HepG2 (cell line): ENCODE measurements around the gene DCTN1. TPM values are rescaled to one million over a fixed set of nuclear protein-coding genes. Genes with fewer than 3 reads are reported as not detected.

Source experiments
- ARNT ChIP-seq: fragments of 450-650 bp; IDR thresholded peaks from 2 replicates; pipeline ENCODE4 v1.6.1; 2017
- FOXA3 ChIP-seq: IDR thresholded peaks from 2 replicates; pipeline ENCODE4 v1.6.1; 2016; ENCODE audit warnings: missing genetic modification reagents, missing compliant biosample characterization
- GATA4 ChIP-seq: sonication (generic); IDR thresholded peaks from 2 replicates; pipeline ENCODE4 v1.6.1; 2016; ENCODE audit warnings: antibody characterized with exemption, low read depth, borderline replicate concordance
- LBX2 ChIP-seq: sonication (generic); formaldehyde crosslinking; IDR thresholded peaks from 2 replicates; pipeline ENCODE4 v1.5.0; 2020; ENCODE audit warnings: missing genetic modification reagents, mild to moderate bottlenecking, borderline replicate concordance
- MYNN ChIP-seq: sonication (generic); formaldehyde crosslinking; IDR thresholded peaks from 2 replicates; pipeline ENCODE4 v1.4.0; 2020; ENCODE audit warnings: mild to moderate bottlenecking, low read depth, missing genetic modification reagents
- NCOR1 ChIP-seq: fragments of 200-600 bp; sonication (generic); IDR thresholded peaks from 2 replicates; pipeline ENCODE4 v1.7.0; 2017; ENCODE audit warnings: antibody characterized with exemption, low read length, borderline replicate concordance
- PHB2 ChIP-seq: fragments of 450-650 bp; IDR thresholded peaks from 2 replicates; pipeline ENCODE4 v1.6.1; 2018; ENCODE audit not compliant: partially characterized antibody
- POLR2AphosphoS5 ChIP-seq: IDR thresholded peaks from 2 replicates; pipeline ENCODE4 v1.6.1; 2012; ENCODE audit warnings: low read depth, low read length
- RAD21 ChIP-seq: fragments of 450-650 bp; formaldehyde crosslinking; IDR thresholded peaks from 2 replicates; pipeline ENCODE4 v1.5.0; 2020; ENCODE audit warnings: mild to moderate bottlenecking
- RELA ChIP-seq: sonication (generic); formaldehyde crosslinking; IDR thresholded peaks from 2 replicates; pipeline ENCODE4 v1.4.0; 2020; ENCODE audit warnings: missing genetic modification reagents
- SMAD3 ChIP-seq: sonication (generic); formaldehyde crosslinking; IDR thresholded peaks from 2 replicates; pipeline ENCODE4 v1.4.0; 2020; ENCODE audit warnings: missing genetic modification reagents
- SMYD3 ChIP-seq: sonication (generic); formaldehyde crosslinking; IDR thresholded peaks from 2 replicates; pipeline ENCODE4 v1.8.1; 2023; ENCODE audit warnings: mild to moderate bottlenecking, missing genetic modification reagents
- TERF1 ChIP-seq: sonication (generic); formaldehyde crosslinking; IDR thresholded peaks from 2 replicates; pipeline ENCODE4 v1.8.0; 2022; ENCODE audit warnings: mild to moderate bottlenecking, missing genetic modification reagents, moderate library complexity
- TRIM24 ChIP-seq: sonication (generic); formaldehyde crosslinking; IDR thresholded peaks from 2 replicates; pipeline ENCODE4 v1.8.0; 2022; ENCODE audit warnings: mild to moderate bottlenecking, missing genetic modification reagents
- ZBTB40 ChIP-seq, 2 experiments: fragments of 450-650 bp in 1 of 2; sonication (generic) in 1 of 2; formaldehyde crosslinking in 1 of 2; IDR thresholded peaks; 2 replicates each; pipeline versions ENCODE4 v1.6.1 to v1.8.0; 2016 to 2022; ENCODE audit warnings: antibody characterized with exemption in 1 of 2, mild to moderate bottlenecking in 1 of 2, missing genetic modification reagents in 1 of 2
- ZFP82 ChIP-seq: sonication (generic); formaldehyde crosslinking; IDR thresholded peaks from 2 replicates; pipeline ENCODE4 v1.5.1; 2020; ENCODE audit warnings: mild to moderate bottlenecking, missing genetic modification reagents, borderline replicate concordance
- ZNF263 ChIP-seq: sonication (generic); formaldehyde crosslinking; IDR thresholded peaks from 2 replicates; pipeline ENCODE4 v1.4.0; 2020; ENCODE audit warnings: missing genetic modification reagents
- ZNF350 ChIP-seq: sonication (generic); formaldehyde crosslinking; IDR thresholded peaks from 2 replicates; pipeline ENCODE4 v1.4.0; 2020; ENCODE audit warnings: mild to moderate bottlenecking, low read depth, missing genetic modification reagents, borderline replicate concordance
- ZNF781 ChIP-seq: sonication (generic); formaldehyde crosslinking; IDR thresholded peaks from 2 replicates; pipeline ENCODE4 v1.5.1; 2020; ENCODE audit warnings: borderline replicate concordance, mild to moderate bottlenecking, missing genetic modification reagents; ENCODE audit errors: not compliant biosample characterization
- polyA plus RNA-seq, 8 experiments: library from polyadenylated mRNA; depleted of rRNA in 3 of 8; stranded (reverse) in 7 of 8; unstranded in 1 of 8; fragments of >200 nt; fragmentation: Illumina TruSeq in 4 of 8; extraction: Trizol in 4 of 8; gene quantifications; 2 replicates each; pipeline versions ENCODE4 v1.2.1 to v1.2.3, GENCODE V29; 2011 to 2016; ENCODE audit warnings: low read depth in 4 of 8, missing spikeins in 1 of 8, mixed read lengths in 1 of 8; ENCODE audit not compliant: insufficient read depth in 1 of 8
- total RNA-seq, 5 experiments: library from RNA; depleted of rRNA; stranded (reverse); fragments of >200 nt; fragmentation: Illumina TruSeq; extraction: Trizol; gene quantifications; 2 replicates each; pipeline ENCODE4 v1.2.3, GENCODE V29; 2016; ENCODE audit warnings: low read depth in 1 of 5

The DCTN1 gene
- total and polyA plus RNA-seq, 2 of the 13 experiments (the other 11 are each of a cell fraction or from before 2014, with no cell fraction given), result 73.2 to 122 TPM

GRCh38 chr2:74391580-74392448, 11.7 kb upstream of the DCTN1 start (continued):
- TF ChIP-seq ZBTB40 (IDR thresholded peaks at IDR 0.05), result no peak
- no peak for TF ChIP-seq ZBTB40 (CRISPR knock-in tag; IDR thresholded peaks at IDR 0.05)
- TF ChIP-seq FOXA3 (CRISPR knock-in tag), result peak; percentile 3; the same call in 1 of the 2 replicates
- TF ChIP-seq TERF1 (CRISPR knock-in tag), result no peak
- peak; percentile 75; the same call in 1 of the 2 replicates for TF ChIP-seq POLR2AphosphoS5
- peak; percentile 64; the same call in 1 of the 2 replicates for TF ChIP-seq SMYD3
- TF ChIP-seq LBX2 (CRISPR knock-in tag), result peak; percentile 65; the same call in 1 of the 2 replicates
- TF ChIP-seq ZNF263 (CRISPR knock-in tag), result 0 out of 2 replicates have a peak, but pooled peaks have one; percentile 38
- TF ChIP-seq TRIM24 (CRISPR knock-in tag), result no peak
- peak; percentile 48; the same call in 1 of the 2 replicates for TF ChIP-seq NCOR1
- no peak for TF ChIP-seq ARNT
- TF ChIP-seq ZNF350 (CRISPR knock-in tag), result peak; percentile 94
- no peak for TF ChIP-seq SMAD3 (CRISPR knock-in tag)
- no peak for TF ChIP-seq GATA4
- no peak for TF ChIP-seq PHB2
- no peak for TF ChIP-seq MYNN (CRISPR knock-in tag)
- TF ChIP-seq RELA (CRISPR knock-in tag), result peak; percentile 65; the same call in 1 of the 2 replicates
- TF ChIP-seq RAD21 (CRISPR knock-in tag), result peak; percentile 74; the same call in 1 of the 2 replicates
- TF ChIP-seq ZFP82 (CRISPR knock-in tag), result no peak
- TF ChIP-seq ZNF781 (CRISPR knock-in tag), result no peak
